Uterus (tissue), 2 donors: Measurements from ENCODE around the gene TSPAN12.

Experiments
- CTCF ChIP-seq, 4 experiments: fragments of 200-600 bp in 2 of 4; fragments of 450-650 bp in 2 of 4; sonication (generic) in 2 of 4; IDR thresholded peaks; one replicate each; pipeline ENCODE4 v1.5.1; 2016 to 2019; ENCODE audit warnings: antibody characterized with exemption in 4 of 4, mild to moderate bottlenecking in 2 of 4, moderate library complexity in 1 of 4
- POLR2A ChIP-seq, 2 donors: fragments of 450-650 bp; IDR thresholded peaks; one replicate each; pipeline ENCODE4 v1.6.1; 2016; ENCODE audit warnings: antibody characterized with exemption in 2 of 2, mild to moderate bottlenecking in 1 of 2, moderate library complexity in 1 of 2

DNA sequence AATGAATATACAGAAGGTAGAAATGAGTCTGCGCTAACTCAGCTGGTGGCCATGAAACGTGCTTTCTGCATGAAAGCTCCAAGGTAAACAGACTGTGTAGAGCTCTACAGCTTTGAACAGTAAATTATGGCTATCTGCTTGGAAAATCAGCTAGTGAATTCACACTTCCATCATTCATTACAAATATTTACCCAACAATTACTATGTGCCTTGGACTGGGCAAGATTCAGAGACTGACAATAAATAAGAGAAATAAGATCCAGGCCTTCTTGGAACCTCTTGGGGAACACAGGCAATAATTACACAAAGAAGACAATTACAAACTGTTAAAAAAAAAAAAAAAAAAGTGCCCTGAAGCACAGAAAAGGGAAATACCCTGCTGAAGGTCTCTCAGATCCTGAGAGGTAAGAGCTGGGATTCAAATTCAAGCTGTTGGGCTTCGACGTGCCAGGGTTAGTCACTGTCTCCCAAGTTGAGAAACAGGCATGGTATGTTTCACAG lies 15.8 kb downstream of the TSPAN12 start:
- no peak for TF ChIP-seq CTCF (IDR thresholded peaks at IDR 0.05)
- no peak for TF ChIP-seq POLR2A (IDR thresholded peaks at IDR 0.05)
